ENCODE data around the gene RASGEF1C.
A peak's percentile ranks its signal among the peaks of the same experiment; 100 is the strongest.

Gene RASGEF1C

DNA sequence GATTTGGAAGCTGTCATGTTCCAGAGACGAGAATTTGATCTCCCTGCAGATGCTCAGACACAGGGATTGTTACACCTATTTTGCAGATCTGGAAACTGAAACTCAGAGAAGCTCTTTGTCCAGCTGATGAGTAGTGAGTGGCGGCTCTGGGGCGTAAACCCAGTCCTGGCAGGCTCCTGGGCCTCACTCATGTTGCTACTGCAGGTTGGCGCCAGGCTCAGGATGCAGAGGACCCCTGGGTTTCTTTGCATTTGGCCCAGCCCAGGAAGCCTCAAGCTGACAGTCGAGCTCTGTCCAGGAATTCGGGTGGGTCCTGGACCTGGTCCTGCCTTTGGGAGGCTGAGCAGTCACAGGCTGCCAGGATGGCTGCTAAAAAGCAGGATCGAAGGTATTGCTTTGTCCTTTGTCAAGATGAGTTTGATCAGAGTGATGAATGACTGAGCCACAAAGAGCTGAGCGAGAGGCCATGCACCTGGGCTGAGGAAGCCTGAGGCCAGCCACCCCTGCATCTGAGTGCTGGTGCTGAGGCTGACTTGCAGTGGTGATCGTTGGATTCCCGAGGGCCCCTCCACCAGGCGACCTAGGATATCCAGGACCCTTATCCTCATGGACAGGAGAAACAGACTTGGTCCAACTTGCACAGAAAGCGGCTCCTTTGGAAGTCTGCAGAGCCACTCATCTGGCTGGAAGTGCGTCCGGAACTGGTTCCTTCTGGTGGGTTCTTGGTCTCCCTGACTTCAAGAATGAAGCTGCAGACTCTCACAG lies 129.1 kb downstream of the RASGEF1C start:
- DNase-seq = no peak

DNA sequence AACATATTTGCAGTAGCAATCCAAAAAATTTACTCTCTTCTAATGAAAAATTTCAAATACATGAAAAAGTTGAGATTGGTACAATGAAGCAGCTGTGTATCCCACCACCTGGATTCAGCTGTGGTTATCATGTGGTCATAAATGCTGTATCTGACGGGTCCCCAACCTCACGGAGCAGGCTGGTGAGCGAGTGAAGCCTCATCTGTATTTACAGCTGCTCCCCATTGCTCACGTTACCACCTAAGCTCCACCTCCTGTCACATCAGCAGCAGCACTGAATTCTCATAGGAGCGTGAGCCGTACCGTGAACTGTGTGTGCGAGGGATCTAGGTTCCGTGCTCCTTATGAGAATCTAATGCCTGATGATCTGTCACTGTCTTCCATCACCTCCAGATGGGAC lies 130.7 kb downstream of the RASGEF1C start:
- no peak for DNase-seq

DNA sequence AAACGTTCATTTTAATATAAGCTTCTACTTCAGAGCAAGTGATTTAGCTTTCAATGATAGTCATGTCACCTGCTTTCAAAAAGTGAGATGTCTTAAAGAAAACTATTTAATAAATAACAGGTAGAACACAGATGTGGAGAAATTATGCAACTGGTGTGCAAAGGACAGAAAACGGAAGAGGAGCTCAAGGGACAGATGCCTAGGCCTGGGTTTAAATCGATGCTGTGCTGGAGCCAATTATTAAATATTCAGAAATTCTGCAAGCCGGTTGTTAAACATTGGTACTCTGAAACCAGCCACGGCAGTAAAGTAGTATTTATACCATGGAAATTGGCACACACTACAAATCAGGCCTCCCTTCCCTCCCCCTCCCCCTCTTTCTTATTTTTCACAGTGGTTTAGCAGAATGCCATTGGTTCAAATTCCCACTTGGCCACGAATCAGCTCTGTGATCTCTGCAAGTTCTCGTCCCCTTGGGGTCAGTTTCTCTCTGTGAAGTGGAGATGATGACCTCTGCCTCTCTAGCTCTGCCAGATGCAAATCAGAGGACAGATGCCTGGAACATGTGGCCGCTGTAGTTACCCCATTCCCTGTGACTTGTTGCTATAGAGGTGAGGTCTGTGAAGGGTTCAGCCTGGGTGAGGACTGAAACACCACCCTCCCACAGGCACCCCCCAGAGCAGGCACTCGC lies 131.3 kb downstream of the RASGEF1C start:
- DNase-seq = no peak

DNA sequence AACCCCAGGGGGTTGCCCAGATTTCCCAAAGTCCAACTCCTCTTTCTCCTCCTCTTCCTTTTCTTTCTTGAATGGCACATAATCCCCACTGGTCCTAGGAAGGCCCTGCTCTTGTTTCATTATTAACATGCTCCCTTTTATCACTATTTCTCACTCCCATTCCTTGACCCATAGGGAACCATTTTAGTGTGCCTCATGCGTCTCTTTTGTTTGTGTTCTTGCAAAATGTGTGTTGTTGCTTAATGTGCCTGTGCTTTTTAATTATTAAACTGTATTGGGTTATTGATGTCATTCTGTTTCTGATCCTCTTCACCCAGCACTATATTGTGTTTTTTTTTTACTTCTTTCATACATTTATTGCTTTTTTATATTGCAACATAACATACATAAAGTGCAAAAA lies 133.3 kb downstream of the RASGEF1C start:
- DNase-seq = no peak

DNA sequence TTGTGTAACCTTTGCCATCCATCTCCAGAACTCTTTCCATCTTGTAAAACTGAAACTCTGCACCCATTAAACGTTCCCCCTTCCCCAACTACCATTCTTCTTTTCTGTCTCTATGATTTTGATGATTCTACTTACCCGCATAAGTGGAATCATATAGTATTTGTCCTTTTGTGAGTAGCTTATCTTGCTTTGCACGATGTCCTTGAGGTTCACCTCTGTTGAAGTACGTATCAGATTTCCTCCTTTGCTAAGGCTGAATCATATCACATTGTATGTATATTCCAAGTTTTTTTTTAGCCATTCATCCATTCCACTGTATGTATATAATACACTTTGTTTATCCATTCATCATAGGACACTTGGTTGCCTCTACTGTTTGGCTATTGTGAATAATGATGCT lies 134.5 kb downstream of the RASGEF1C start:
- DNase-seq = no peak

DNA sequence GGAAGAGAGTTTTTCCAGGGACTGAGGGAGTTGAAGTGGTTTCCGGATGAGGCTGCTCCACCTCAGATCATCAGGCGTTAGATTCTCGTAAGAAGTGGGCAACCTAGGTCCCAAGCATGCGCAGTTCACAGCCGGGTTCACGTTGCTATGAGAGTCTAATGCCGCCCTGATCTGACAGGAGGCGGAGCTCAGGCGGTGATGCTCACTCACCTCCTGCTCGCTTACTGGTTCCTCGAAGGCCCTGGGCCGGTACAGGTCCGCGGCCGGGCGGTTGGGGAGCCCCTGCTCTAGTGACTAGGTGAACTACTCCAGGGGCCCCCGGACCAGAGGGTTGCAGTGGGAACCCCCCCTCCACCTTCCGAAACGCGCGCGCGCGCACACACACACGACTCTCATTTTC lies 136.5 kb downstream of the RASGEF1C start:
- DNase-seq = peak; percentile 32

DNA sequence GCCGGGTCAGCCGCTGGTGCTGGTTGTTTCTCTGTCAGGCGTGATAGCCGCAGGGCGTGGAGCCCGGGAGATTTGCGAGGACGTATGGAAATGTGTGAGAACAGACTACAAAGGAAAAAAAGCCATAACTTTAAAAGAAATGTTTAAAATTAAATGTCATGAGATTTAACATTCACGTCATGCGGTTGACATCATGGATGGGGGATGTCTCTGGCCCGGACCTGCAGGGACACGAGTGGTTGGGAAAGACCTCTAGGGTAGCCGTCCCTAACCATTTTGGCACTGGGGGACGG lies 136.8 kb downstream of the RASGEF1C start:
- DNase-seq = no peak

DNA sequence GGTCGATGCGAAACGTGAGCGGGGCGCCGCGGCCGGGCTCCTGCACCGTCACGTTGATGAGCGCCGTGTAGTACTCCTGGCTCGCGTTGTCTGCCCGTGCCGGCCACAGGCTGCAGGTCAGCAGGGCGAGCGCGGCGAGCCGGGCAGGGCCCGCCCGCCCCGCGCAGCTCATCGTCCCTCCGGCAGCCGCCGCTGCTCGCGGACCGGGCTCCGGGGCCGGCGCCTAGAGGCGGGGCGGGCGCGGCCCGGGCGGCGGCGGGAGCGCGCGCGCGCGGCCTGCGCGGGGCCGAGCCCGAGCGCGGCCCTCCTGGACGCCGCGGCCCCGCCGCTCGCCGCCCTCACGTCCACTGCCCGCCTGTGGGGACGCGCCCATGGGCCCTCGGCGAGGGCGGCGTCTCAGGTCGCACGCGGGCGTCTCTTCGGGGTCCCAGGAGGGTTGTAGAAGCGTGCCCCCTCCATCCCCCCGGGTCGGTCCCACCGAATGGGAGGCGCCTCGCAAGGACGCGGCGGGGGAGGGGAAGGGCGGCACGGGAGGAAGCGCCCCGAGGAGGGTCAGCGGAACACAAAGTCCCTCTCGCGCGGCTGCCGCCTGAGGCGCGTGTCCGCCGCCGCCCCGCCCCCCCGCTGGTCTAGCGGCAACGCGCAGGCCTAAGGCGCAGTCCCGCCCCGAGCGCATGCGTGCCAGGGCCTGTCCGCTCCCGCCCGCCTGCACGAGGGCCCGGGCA lies 137.3 kb downstream of the RASGEF1C start, which contains the start of gene RNF130:
Gene RNF130 (minus strand): TSS at position 229 of the 725 bp plus-strand sequence. CDS start 57 bp downstream, at position 172.
- peak; percentile 85 for DNase-seq

DNA sequence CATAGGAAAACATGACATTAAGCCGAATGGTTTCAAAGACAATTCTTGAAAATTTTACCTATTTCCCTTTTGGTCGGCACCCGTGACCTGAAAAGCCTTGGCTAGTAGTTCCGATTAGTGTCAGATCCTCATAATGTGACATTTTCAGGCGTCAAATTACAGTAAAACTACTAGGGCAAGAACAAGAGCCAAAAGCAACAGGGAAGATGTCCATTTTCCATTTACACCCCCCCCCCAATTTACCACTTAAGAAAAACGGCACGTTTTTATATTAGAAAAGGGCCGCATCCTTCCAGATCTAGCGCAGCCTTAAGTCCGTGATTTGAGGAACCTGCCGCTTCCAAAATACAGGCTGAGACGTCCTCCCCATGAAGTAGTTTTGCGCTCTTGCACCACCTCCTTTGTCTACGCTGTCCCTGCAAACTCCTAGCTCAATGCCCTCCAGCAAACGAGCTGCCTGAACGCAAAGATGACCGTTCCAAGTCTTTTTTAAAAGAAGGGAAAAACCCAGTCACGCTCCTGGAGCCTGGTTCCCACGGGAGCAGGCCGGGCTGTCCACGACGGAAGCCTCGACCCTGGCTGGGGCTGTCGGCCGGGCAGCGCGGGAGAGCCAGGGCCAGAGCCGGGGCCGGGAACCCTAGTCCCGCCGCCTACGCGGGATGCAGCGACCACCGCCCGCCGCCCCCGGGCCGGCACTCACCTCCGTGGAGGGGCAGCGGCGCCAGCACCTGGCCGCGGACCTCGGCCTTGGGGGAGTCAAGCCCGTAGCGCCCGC lies 138.1 kb downstream of the RASGEF1C start:
- no peak for DNase-seq

DNA sequence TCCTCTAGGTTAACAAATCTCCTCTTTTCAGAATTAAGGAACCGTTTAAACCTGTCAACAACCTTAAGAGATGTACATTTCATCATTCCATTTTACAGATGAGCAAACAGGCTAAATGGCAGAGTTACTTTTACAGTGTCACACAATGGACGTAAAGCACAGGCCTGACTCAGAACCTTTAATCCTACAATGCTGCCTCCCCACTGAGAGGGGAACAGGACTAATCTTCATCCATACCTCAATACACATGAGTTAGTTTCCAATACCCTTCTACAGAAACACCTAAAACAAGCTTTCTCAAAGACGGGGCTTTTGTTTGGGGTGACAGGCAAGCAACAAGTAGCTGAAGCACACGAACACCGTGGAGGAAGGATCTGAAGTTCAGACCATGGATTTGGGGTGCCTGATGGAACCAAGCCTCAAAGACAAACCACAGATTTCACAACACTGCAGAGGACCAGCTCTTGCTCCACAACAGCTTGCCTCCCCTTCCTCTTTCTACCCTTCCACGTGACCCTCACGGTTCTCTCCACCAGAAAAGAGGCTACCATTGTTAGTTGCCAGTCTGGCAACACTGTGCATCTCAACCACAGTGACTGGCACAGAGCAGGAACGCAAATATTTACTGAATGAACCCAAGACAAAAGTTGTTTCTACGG lies 139.3 kb downstream of the RASGEF1C start:
- peak; percentile 33 for DNase-seq

DNA sequence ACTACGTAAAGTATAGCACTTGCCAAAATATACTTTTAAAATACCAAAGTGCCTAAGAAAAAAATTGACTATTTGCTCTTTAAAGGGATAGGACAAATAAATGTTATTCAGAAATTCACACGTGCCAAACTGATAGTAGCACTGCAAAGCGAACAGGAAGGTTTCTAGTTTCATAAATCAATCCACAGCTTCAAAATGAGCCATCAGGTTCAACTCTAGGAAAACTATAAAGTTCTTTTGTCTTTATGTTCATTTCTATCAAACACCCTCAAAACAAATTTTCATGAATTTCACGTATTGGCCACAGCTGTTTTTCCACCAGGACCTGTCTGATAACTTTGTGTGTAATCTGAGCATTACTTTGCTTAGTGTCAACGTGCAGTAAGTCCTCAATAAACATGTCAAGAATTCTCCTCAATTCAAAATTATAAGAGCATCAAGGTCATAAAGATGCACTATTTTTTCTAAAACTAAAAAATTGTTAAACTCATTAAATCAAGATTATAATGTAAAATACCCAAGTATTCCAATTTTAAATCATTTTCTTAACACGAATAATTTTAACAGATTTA lies 140.4 kb downstream of the RASGEF1C start:
- DNase-seq = no peak

DNA sequence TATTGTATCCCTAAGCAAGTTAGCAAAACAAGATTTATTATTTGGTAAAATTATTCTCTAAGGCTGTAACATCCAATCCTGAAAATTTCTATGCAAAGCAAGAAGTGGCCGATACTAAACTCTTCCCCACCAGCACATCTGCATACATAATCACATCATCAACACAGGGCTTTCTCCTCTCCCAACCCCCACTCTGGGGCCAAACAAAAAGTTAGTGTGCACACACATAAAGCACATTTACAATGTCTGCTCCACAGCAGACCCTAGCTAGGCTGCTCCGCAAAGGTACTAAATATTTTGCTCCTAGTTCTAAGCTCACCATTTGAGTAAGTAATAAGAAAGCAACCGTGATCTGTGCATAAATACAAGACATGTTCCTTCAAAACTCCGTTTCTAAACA lies 141.0 kb downstream of the RASGEF1C start:
- DNase-seq = no peak

DNA sequence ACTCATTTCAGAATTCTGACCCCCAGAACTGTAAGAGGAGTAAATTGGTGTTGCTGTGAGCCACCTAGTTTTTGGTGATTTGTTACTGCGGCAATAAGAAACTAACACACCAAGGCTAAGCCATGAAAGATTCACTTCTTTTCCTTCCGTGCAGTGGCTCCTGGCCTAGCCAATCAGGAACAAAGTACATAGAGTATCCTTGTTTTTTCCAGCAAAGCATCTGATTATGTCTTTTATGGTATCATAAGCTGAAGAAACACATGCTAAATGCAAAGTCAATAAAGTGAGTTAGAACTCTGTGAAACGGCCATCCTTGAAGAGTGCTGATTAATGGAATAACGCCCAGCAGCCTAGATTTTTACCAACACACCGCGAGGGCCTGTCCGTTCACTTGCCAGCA lies 148.8 kb downstream of the RASGEF1C start:
- DNase-seq = no peak

DNA sequence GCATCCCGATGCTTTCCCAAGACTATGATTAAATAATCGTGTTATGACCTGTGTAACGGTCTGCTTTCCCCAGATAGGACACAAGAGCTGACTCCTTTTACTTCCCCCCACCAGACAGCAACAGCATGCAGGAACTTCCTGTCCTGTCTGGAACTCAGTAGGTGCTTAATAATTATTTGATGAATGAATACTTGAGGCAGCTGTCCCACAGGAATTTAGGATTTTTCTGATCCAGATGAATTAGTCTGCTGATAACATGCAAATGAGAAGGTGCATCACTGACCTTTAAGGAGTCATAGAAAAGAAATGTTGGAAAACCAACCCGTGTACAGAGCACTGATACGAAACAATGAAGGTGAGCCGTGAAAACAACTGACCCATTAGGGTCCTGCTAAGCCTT lies 149.7 kb downstream of the RASGEF1C start:
- DNase-seq = no peak

DNA sequence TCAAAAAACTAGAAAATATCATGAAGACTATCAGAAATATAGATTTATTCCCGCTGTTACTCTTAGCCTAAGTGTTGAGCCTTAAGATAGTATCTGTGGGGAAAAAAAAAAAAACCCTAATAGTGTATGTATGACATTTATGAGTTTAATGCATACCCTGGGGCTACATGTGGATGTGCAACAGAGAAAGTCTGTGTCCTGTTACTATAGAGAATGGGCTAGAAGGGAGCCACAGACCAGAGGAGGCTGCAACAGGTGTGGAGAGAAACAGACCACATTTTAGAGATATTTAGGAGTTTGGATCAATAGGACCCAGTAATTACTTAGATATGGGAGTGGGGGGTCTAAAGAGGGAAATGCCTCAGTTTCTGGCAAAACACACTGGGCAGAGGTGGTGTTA lies 152.9 kb downstream of the RASGEF1C start:
- no peak for DNase-seq

DNA sequence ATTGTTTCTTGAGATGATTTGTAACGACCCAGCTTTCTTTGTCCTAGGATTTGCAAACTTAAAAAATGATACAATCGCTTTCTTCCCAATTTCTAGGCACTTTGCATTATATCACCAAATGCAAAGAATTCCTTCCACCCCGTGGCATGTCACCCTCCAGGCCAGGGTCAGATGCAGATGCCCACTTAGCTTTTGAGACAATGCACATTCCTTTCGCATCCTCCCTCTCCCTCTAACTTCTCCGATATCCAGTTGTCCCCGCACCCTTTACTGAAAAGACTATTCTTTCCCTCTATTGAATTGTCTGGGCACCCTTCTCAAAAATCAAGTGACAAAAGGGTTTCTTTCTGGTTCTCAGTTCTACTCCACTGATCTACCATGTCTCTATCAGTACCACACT lies 154.8 kb downstream of the RASGEF1C start:
- DNase-seq = no peak

DNA sequence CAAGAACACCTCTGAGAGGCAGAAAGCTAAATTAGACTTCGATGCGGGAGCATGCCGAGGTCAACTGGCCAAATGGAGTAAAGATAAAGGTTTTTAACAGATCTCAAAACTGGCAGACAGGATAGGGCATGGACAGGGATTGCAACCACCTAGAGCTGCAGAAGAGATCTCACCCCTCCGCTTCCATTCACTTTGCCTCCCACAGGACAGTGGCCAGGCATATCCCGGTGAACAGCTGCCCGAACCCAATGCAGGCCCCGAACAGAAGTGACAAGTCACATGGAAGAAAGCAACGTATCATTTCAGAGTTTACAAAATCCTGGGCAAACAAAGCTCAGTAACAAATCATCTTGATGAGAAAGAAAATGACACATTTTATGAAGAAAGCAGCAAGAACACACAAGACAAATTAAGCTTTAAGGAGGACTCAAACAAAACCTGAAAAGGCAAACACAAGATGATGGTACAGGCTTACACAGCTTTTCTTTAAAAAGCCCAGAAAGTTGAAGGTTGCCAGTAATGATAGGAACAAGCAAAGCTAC lies 155.9 kb downstream of the RASGEF1C start:
- DNase-seq = no peak

DNA sequence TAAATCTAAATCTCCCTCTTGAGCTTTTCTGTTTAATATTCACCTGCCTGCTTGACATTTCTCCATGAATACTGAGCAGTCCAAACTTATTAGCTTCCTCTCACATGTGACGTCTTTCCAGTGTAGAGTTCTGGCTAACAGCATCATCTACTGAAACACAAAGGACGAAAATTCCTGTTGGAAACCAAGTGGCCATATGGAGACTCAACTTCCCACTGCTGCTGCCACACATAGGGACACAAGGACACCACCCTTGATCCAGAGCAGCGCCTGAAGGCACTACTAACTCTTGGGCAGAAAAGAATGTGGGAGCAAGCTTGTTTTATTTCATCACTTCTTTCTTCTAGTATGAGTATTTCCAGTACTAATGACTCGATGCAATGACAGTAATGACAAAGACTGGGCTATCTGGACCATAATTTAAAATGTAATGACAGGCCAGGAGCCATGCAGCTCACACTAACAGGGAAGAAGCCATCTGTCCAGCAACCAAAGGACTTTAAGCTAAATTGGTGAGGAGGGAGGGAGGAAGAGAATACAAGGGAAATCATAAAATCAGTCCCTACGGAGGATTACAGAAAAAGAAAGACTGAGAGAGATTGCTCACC lies 156.7 kb downstream of the RASGEF1C start:
- no peak for DNase-seq

All from CD4-positive, alpha-beta T cell treated with Interleukin-17A for 1 hour (primary cell).